Calu3 (cell line): ENCODE results near the gene PLXNA2. TPM values are rescaled to one million over a fixed set of nuclear protein-coding genes. Genes with fewer than 3 reads are reported as not detected.

Experiments
- BruUV-seq: library from RNA; stranded (reverse); fragments of 400-500 nt; replicated peaks from 2 replicates; lab custom pipeline; 2021; lab: Mats Ljungman, UMichigan
- CTCF ChIA-PET: fragments of 300-600 bp; sonication (Branson Sonifier 250); formaldehyde crosslinking; loops from one replicate; lab custom pipeline; 2022; ENCODE audit warnings: antibody characterized with exemption; lab: Charles Lee
- DNase-seq: peaks from one replicate; pipeline ENCODE4 v3.0.0; 2022
- H3K27ac Mint-ChIP-seq: one replicate; pipeline ENCODE4 v1.8.0; 2022; ENCODE audit warnings: mixed read lengths; ENCODE audit not compliant: unreplicated experiment
- H3K27me3 Mint-ChIP-seq: one replicate; pipeline ENCODE4 v1.8.0; 2022; ENCODE audit warnings: mixed read lengths; ENCODE audit not compliant: unreplicated experiment
- H3K36me3 Mint-ChIP-seq: one replicate; pipeline ENCODE4 v1.8.0; 2022; ENCODE audit warnings: mild to moderate bottlenecking, moderate library complexity, mixed read lengths; ENCODE audit not compliant: insufficient read depth, unreplicated experiment
- H3K4me1 Mint-ChIP-seq: one replicate; pipeline ENCODE4 v1.8.0; 2022; ENCODE audit warnings: mild to moderate bottlenecking, low read depth, mixed read lengths; ENCODE audit not compliant: unreplicated experiment
- H3K4me3 Mint-ChIP-seq: one replicate; pipeline ENCODE4 v1.8.0; 2022; ENCODE audit warnings: mild to moderate bottlenecking, low read depth, moderate library complexity, mixed read lengths; ENCODE audit not compliant: unreplicated experiment
- H3K9me3 Mint-ChIP-seq: one replicate; pipeline ENCODE4 v1.8.0; 2022; ENCODE audit warnings: low read depth, mixed read lengths; ENCODE audit not compliant: unreplicated experiment
- CTCF ChIP-seq: fragments of 200-600 bp; IDR thresholded peaks from one replicate; pipeline ENCODE4 v1.8.0; 2022; ENCODE audit warnings: antibody characterized with exemption; ENCODE audit not compliant: unreplicated experiment
- intact Hi-C: fragments of 100-400 bp; cut with micrococcal nuclease; formaldehyde crosslinking; loops from one replicate; pipeline ENCODE4 v1.10.0; 2022; ENCODE audit not compliant: unreplicated experiment
- total RNA-seq: library from RNA; stranded (reverse); gene quantifications from 2 replicates; pipeline ENCODE4 v1.2.3, GENCODE V29; 2022

The PLXNA2 gene
- total RNA-seq, 1 experiment from 2014 or later = 16.2 TPM

- no TSS peak for BruUV-seq
- Mint-ChIP-seq H3K9me3 (no peaks in the 10 kb centered on the region), H3K36me3 (no peaks in the 10 kb centered on the region), H3K27ac (no peak overlapping the region), H3K4me3 (no peak overlapping the region), H3K4me1 (no peaks in the 10 kb centered on the region), H3K27me3 (no peaks in the 10 kb centered on the region)
- CTCF ChIA-PET = interaction anchor here (0.9 to 1.4 kb wide), 2 partner anchors 15 to 118 kb away, joined by 3 to 7 read pairs; no protein-coding TSS in a partner anchor
- DNase-seq = no peak
- intact Hi-C loops = no loop called here
- no peak for TF ChIP-seq CTCF
These were observed 104.6 kb downstream of the PLXNA2 start for GRCh38 chr1:208139434-208140045.

- intact Hi-C loops = no loop called here
- Mint-ChIP-seq H3K27me3 (no peaks in the 10 kb centered on the region), H3K9me3 (no peaks in the 10 kb centered on the region), H3K4me1 (peaks cover 11% of the 10 kb centered on the region), H3K27ac (no peak overlapping the region), H3K36me3 (no peaks in the 10 kb centered on the region), H3K4me3 (no peak overlapping the region)
- DNase-seq = no peak
- TF ChIP-seq CTCF = no peak
- CTCF ChIA-PET = no interaction called here
- no TSS peak for BruUV-seq
These were observed 107.0 kb downstream of the PLXNA2 start for GRCh38 chr1:208137193-208137592.

GRCh38 chr1:208136459-208137182, 107.6 kb downstream of the PLXNA2 start:
- Mint-ChIP-seq H3K27me3 (no peaks in the 10 kb centered on the region), H3K9me3 (no peaks in the 10 kb centered on the region), H3K36me3 (no peaks in the 10 kb centered on the region), H3K4me3 (no peak overlapping the region), H3K27ac (no peak overlapping the region), H3K4me1 (peaks cover 17% of the 10 kb centered on the region)
- intact Hi-C loops = no loop called here
- DNase-seq = no peak
- CTCF ChIA-PET = interaction anchor here (0.6 kb wide), 2 partner anchors 276 to 311 kb away, joined by 3 to 7 read pairs; no protein-coding TSS in a partner anchor
- no TSS peak for BruUV-seq
- TF ChIP-seq CTCF = no peak

- Mint-ChIP-seq H3K36me3 (no peaks in the 10 kb centered on the region), H3K4me3 (no peak overlapping the region), H3K27me3 (no peaks in the 10 kb centered on the region), H3K9me3 (no peaks in the 10 kb centered on the region), H3K27ac (no peak overlapping the region), H3K4me1 (peaks cover 21% of the 10 kb centered on the region)
- TF ChIP-seq CTCF = no peak
- no peak for DNase-seq
- intact Hi-C loops = no loop called here
- BruUV-seq = no TSS peak
- CTCF ChIA-PET = interaction anchor here (0.6 to 0.8 kb wide), 2 partner anchors 104 to 117 kb away, joined by 3 to 5 read pairs; no protein-coding TSS in a partner anchor
These were observed 108.8 kb downstream of the PLXNA2 start for GRCh38 chr1:208135354-208135753.
